ENCODE data around the gene CFL1.
"Not testable (repeated sequence)": the region's sequence is repeated elsewhere in the genome, so short reads cannot be mapped to it uniquely, and the experiment has no call there.

CFL1 gene

DNA sequence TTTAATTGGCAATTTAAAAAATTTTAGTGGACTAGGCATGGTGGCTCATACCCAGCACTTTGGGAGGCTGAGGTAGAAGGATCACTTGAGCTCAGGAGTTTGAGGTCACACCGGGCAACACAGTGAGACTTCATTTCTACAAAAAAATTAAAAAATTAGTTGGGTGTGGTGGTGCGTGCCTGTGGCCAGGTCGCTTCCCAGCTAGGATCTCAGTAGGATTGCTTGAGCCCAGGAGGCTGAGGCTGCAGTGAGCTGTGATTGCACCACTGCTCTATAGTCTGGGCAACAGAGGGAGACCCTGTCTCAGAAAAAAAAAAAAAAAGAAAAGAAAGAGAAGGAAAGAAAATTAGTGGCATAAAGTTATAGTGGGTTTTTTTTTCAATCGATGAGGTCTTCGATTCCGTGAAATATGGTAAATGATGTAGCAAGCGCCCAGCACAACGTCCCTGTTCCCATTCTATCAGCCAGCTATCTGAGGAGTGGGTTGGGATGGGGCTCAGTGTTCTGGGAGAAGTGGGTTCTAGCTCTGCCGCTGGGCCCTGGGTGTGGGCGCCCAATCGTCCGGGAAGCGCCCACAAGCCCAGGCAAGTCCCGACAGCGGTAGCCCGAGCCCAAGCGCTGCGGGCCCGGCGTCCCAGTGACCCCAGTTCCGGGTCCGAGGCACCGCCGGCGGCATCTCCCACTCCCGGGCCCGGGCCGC, 40.8 kb upstream of the CFL1 start:
- Histone ChIP-seq H3K9ac (ENCODE audit: insufficient read length) (no peak overlapping the region), H3K9me3 (ENCODE audit: low read depth, low read length) (no peaks in the 10 kb centered on the region), H3K27ac (no peak overlapping the region), H3K4me3 (no peak overlapping the region), H3K36me3 (ENCODE audit: insufficient read depth, low read length) (no peaks in the 10 kb centered on the region)
- no peak for DNase-seq (ENCODE audit: low read depth, low spot score)
- no peak for TF ChIP-seq EZH2 (IDR thresholded peaks at IDR 0.05)
- no peak for TF ChIP-seq FOXP2 (optimal IDR thresholded peaks at IDR 0.05; ENCODE audit: control extremely low read depth, extremely low read length, insufficient read depth)
- no peak for TF ChIP-seq POLR2AphosphoS5 (IDR thresholded peaks at IDR 0.05; ENCODE audit: borderline replicate concordance, low read depth, low read length)

DNA sequence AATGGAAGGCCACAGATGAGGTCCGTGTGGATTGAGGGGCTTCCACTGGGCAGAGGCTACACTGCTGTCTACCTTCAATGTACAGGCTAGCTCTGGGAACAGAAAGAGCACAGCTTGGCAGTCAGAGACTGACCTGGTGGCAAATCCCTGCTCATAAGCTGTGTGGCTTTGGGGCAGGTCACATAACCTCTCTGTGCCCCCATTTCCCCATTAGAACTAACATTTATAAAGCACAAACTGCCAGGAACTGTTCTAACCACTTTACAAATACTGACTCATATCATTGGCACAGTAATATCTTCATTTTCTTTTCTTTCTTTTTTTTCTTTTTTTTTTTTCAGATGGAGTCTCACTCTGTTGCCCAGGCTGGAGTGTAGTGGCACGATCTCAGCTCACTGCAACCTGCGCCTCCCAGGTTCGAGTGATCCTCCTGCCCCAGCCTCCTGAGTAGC, 39.1 kb upstream of the CFL1 start:
- Histone ChIP-seq H3K36me3 (ENCODE audit: insufficient read depth, low read length) (no peaks in the 10 kb centered on the region), H3K9me3 (ENCODE audit: low read depth, low read length) (no peaks in the 10 kb centered on the region), H3K9ac (ENCODE audit: insufficient read length) (no peak overlapping the region), H3K4me3 (no peak overlapping the region), H3K27ac (no peak overlapping the region)
- no peak for DNase-seq (ENCODE audit: low read depth, low spot score)
- no peak for TF ChIP-seq POLR2AphosphoS5 (IDR thresholded peaks at IDR 0.05; ENCODE audit: borderline replicate concordance, low read depth, low read length)
- no peak for TF ChIP-seq EZH2 (IDR thresholded peaks at IDR 0.05)
- no peak for TF ChIP-seq FOXP2 (optimal IDR thresholded peaks at IDR 0.05; ENCODE audit: control extremely low read depth, extremely low read length, insufficient read depth)

DNA sequence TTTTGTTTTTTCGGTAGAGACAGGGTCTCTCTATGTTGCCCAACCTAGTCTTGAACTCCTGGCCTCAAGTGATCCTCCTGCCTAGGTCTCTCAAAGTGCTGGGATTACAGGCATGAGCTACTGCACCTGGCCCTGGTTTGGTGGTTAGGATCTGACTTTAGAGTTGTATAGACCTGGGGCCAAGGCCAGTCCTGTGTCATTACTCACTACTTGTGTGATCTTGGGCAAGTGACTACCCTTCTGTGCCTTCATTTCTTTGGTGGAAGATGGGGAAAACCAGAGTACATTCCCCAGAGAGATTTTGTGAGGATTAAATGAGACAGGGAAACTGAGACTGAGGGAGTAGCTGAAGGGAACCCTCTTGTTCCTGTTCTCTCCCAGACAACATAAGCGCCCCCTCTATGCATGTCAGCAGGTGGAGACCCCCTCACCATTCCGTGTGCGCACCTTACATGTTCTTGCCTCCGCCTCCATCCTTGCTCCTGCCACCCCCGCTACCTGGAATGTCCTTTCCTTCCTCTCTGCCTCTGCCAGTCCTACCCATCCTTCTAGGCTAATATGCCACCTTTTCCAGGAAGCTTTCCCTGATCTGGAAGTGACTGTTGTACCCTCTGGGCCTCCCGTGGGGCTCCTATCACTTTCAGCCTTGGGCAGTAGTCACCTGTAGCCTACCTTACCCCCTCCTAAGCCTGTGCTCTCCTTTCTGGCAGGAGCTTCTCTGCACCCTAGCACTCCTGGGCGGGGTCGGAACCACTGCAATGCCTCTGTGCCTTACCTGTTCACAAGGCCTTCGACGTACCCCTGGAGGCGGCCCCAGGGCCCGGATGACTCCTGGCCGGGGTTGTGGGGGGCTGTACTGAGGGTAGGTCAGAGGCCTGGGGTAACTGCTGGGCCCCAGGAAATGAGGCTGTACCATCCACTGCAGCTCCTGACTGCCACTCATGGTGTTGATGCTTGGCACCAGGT, 38.3 kb upstream of the CFL1 start:
- H3K36me3 ChIP-seq (ENCODE audit: insufficient read depth, low read length), result no peaks in the 10 kb centered on the region
- H3K9ac ChIP-seq (ENCODE audit: insufficient read length), result no peak overlapping the region
- H3K4me3 ChIP-seq, result no peak overlapping the region
- TF ChIP-seq FOXP2 (optimal IDR thresholded peaks at IDR 0.05; ENCODE audit: control extremely low read depth, extremely low read length, insufficient read depth) (no peak), POLR2AphosphoS5 (IDR thresholded peaks at IDR 0.05; ENCODE audit: borderline replicate concordance, low read depth, low read length) (no peak), EZH2 (IDR thresholded peaks at IDR 0.05) (no peak)
- DNase-seq (ENCODE audit: low read depth, low spot score), result no peak
- no peak overlapping the region for H3K27ac ChIP-seq
- H3K9me3 ChIP-seq (ENCODE audit: low read depth, low read length), result no peaks in the 10 kb centered on the region

DNA sequence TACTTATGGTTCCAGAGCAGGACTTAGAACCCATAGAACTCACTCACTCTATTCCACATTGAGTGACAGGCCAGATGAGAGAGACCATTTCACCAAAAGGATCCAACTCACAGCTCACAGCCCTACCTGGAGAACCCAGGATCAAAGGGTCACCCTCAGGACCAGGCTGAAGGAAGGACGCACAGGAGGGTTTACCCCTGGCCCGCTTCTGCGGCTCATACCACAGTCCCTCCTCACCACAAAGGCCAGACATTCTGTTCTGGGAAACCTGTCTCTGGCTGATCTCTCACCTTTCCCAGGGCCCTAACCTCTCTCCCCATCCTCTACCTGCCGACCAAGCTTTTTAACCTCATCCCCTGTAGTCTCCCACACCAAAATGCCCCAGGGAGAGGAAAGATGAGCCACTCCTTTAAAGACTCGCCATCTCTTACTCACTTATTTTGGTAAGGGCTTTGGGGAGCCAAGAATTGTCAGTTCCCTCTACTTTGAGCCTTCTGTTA, 37.6 kb upstream of the CFL1 start:
- Histone ChIP-seq H3K9ac (ENCODE audit: insufficient read length) (no peak overlapping the region), H3K36me3 (ENCODE audit: insufficient read depth, low read length) (no peaks in the 10 kb centered on the region), H3K9me3 (ENCODE audit: low read depth, low read length) (no peaks in the 10 kb centered on the region), H3K27ac (no peak overlapping the region), H3K4me3 (no peak overlapping the region)
- TF ChIP-seq EZH2 (IDR thresholded peaks at IDR 0.05) (no peak), FOXP2 (optimal IDR thresholded peaks at IDR 0.05; ENCODE audit: control extremely low read depth, extremely low read length, insufficient read depth) (no peak), POLR2AphosphoS5 (IDR thresholded peaks at IDR 0.05; ENCODE audit: borderline replicate concordance, low read depth, low read length) (no peak)
- DNase-seq (ENCODE audit: low read depth, low spot score), result no peak

DNA sequence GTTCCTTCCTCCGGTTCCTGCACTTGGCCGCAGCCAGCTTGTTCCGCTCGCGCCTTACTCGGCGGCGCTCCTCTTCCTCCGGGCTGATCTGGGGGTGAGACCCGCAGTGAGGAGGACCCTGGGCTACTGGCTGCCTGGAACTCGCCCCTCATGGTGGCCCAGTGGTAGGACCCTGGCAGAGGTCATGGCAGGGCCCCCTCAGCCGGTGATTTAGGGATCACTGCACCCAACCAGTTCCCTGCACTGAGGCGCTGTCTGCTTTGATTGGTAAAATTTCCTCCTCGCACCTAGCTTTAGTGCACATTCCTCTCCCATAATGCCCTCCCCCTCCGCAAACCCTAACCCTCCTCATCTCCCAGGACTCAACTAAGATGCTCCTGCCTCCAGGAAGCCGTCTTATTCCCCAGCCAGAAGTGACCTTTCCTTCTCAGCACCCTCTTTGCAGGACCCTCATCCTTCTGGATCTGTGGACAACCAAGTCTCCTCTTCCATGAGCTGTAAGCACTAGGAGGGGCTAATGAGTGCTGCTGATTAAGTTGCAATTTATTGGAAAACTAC, 36.1 kb upstream of the CFL1 start:
- Histone ChIP-seq H3K9me3 (ENCODE audit: low read depth, low read length) (no peaks in the 10 kb centered on the region), H3K36me3 (ENCODE audit: insufficient read depth, low read length) (no peaks in the 10 kb centered on the region), H3K27ac (0 out of 2 replicates have a peak overlapping the region, but pooled peaks have one; percentile 67), H3K4me3 (no peak overlapping the region), H3K9ac (ENCODE audit: insufficient read length) (no peak overlapping the region)
- TF ChIP-seq FOXP2 (optimal IDR thresholded peaks at IDR 0.05; ENCODE audit: control extremely low read depth, extremely low read length, insufficient read depth) (no peak), POLR2AphosphoS5 (IDR thresholded peaks at IDR 0.05; ENCODE audit: borderline replicate concordance, low read depth, low read length) (no peak), EZH2 (IDR thresholded peaks at IDR 0.05) (no peak)
- no peak for DNase-seq (ENCODE audit: low read depth, low spot score)

DNA sequence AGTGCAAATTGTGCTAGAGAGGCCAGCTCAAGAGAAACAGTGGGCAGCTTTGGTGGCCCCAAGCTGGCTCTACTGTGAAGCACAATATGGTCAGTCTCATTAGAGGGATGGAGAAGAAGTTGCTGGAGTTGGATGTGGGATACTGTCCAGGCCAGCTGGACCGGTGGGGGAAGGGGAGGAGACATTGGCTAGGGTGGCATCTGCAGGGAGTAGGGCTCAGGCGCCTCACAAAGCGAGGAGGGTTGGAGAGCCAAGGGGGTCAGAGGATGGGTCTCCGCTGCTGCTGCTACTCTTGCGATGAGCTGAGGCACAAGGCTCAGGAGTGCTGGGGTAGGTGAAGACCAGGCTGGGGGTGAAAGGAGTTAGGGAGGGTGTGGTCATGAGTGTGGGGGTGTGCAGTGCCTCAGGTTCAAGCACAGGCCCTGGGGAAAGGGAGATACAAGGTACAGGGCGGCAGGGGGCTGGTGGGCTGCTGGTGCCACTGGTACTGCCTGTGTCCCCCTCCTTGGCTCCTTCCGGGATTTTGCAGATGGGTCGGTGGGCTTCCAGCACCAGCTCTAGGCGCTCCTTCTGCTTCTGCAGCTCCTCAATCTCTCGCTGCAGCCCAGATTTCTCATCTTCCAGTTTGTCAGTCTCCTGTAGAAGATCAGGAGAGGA, 34.8 kb upstream of the CFL1 start:
- H3K4me3 ChIP-seq, result peak overlapping the region; percentile 52
- H3K27ac ChIP-seq, result no peak overlapping the region
- H3K9ac ChIP-seq (ENCODE audit: insufficient read length), result no peak overlapping the region
- H3K9me3 ChIP-seq (ENCODE audit: low read depth, low read length), result no peaks in the 10 kb centered on the region
- no peak for DNase-seq (ENCODE audit: low read depth, low spot score)
- H3K36me3 ChIP-seq (ENCODE audit: insufficient read depth, low read length), result no peaks in the 10 kb centered on the region
- TF ChIP-seq FOXP2 (optimal IDR thresholded peaks at IDR 0.05; ENCODE audit: control extremely low read depth, extremely low read length, insufficient read depth), result no peak
- no peak for TF ChIP-seq EZH2 (IDR thresholded peaks at IDR 0.05)
- TF ChIP-seq POLR2AphosphoS5 (IDR thresholded peaks at IDR 0.05; ENCODE audit: borderline replicate concordance, low read depth, low read length), result no peak; the same call in 1 of the 2 replicates

DNA sequence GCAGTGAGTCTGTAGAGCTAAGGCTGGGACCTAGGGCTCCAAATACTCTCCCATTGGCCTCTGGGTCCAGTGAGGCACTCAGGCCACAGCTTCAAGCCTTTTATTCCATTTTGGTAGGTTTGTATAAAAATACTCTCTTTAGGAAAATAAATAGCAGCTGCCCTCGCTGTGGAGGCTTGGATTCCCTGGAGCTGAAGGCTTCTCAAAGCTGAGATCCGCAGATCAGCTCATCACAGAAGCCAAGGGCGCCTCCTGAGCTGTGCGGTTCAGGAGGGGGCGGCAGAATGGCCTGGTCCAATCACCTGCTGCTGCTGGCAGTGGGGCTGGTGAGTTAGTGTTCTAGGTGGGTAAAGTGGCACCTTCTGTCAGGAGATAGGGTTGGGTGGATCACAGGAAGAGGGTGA, 34.2 kb upstream of the CFL1 start:
- DNase-seq (ENCODE audit: low read depth, low spot score), result not testable (repeated sequence)

More for the DNA sequence above, 34.2 kb upstream of the CFL1 start:
- peak overlapping the region; percentile 88 for H3K9ac ChIP-seq (ENCODE audit: insufficient read length)
- not testable (repeated sequence) for H3K36me3 ChIP-seq (ENCODE audit: insufficient read depth, low read length); H3K9me3 ChIP-seq (ENCODE audit: low read depth, low read length); H3K27ac ChIP-seq
- peak overlapping the region; percentile 95 for H3K4me3 ChIP-seq

Measured in SK-N-MC (cell line).